IPS-18c (cell line): ENCODE measurements around the gene PNPLA2.

Experiments used
- H3K4me3 ChIP-seq: 2 replicates; pipeline ENCODE4 v1.7.0; 2013; ENCODE audit warnings: low read depth, mild to moderate bottlenecking, low read length, moderate library complexity; ENCODE audit not compliant: insufficient read depth
- H3K9me3 ChIP-seq: one replicate; pipeline ENCODE4 v1.6.1; 2013; ENCODE audit warnings: mild to moderate bottlenecking, low read length, moderate library complexity; ENCODE audit not compliant: control insufficient read depth, insufficient read depth

Gene PNPLA2

GRCh38 chr11:782264-783174 lies 36.2 kb upstream of the PNPLA2 start:
- no peak overlapping the region for H3K4me3 ChIP-seq
- no peaks in the 10 kb centered on the region for H3K9me3 ChIP-seq

GRCh38 chr11:783581-784015 lies 35.1 kb upstream of the PNPLA2 start:
- no peaks in the 10 kb centered on the region for H3K9me3 ChIP-seq
- H3K4me3 ChIP-seq = no peak overlapping the region

GRCh38 chr11:786235-787083 lies 32.3 kb upstream of the PNPLA2 start:
- Histone ChIP-seq H3K4me3 (no peak overlapping the region), H3K9me3 (no peaks in the 10 kb centered on the region)

GRCh38 chr11:787084-787675 lies 31.5 kb upstream of the PNPLA2 start:
- no peaks in the 10 kb centered on the region for H3K9me3 ChIP-seq
- H3K4me3 ChIP-seq = no peak overlapping the region

GRCh38 chr11:788009-788640 lies 30.6 kb upstream of the PNPLA2 start:
- no peak overlapping the region for H3K4me3 ChIP-seq

GRCh38 chr11:788953-789940 lies 29.5 kb upstream of the PNPLA2 start:
- Histone ChIP-seq H3K9me3 (no peaks in the 10 kb centered on the region), H3K4me3 (peak overlapping the region; percentile 24; the same call in 1 of the 2 replicates)

More at GRCh38 chr11:788009-788640, 30.6 kb upstream of the PNPLA2 start:
- H3K9me3 ChIP-seq = no peaks in the 10 kb centered on the region

- H3K9me3 ChIP-seq = no peaks in the 10 kb centered on the region
- H3K4me3 ChIP-seq = peak within 1 kb of the TSS; percentile 28; the same call in 1 of the 2 replicates
Measured at GRCh38 chr11:789943-790342, 28.8 kb upstream of the PNPLA2 start, which contains the start of gene CEND1. TSS of gene CEND1 (minus strand) at chr11:790090. CDS start at chr11:788576, 1,514 bp downstream.

- H3K9me3 ChIP-seq = no peaks in the 10 kb centered on the region
- H3K4me3 ChIP-seq = peak overlapping the region; percentile 28; the same call in 1 of the 2 replicates
Measured at GRCh38 chr11:790721-791564, 27.8 kb upstream of the PNPLA2 start.

- Histone ChIP-seq H3K9me3 (no peaks in the 10 kb centered on the region), H3K4me3 (no peak overlapping the region)
Measured at GRCh38 chr11:791658-792534, 26.8 kb upstream of the PNPLA2 start.

- Histone ChIP-seq H3K9me3 (no peaks in the 10 kb centered on the region), H3K4me3 (no peak overlapping the region)
Measured at GRCh38 chr11:792535-792821, 26.2 kb upstream of the PNPLA2 start.

GRCh38 chr11:792873-793272 lies 25.8 kb upstream of the PNPLA2 start:
- Histone ChIP-seq H3K4me3 (no peak overlapping the region), H3K9me3 (no peaks in the 10 kb centered on the region)

GRCh38 chr11:793556-793955 lies 25.2 kb upstream of the PNPLA2 start:
- Histone ChIP-seq H3K9me3 (no peaks in the 10 kb centered on the region), H3K4me3 (no peak overlapping the region)

- H3K4me3 ChIP-seq = no peak overlapping the region
- H3K9me3 ChIP-seq = no peaks in the 10 kb centered on the region
Measured at GRCh38 chr11:794013-794765, 24.5 kb upstream of the PNPLA2 start.
